RWPE2 (cell line): ENCODE data around the gene E2F8.

Source experiments
- ATAC-seq: fragments of 200-7000 bp; cut with Tn5 transposase; 3 replicates; pipeline ENCODE4 v1.9.1; 2021; ENCODE audit warnings: low read depth
- DNase-seq: peaks from one replicate; pipeline ENCODE4 v3.0.0-alpha.2; 2020; ENCODE audit warnings: low spot score
- H3K27ac ChIP-seq: fragments of 450-650 bp; 2 replicates; pipeline ENCODE4 v1.5.1; 2017; ENCODE audit warnings: mild to moderate bottlenecking; ENCODE audit not compliant: poor library complexity, severe bottlenecking
- H3K27me3 ChIP-seq: fragments of 250-450 bp; sonication (Bioruptor Pico); 2 replicates; pipeline ENCODE4 v1.5.1; 2021; ENCODE audit warnings: mild to moderate bottlenecking, moderate library complexity; ENCODE audit not compliant: insufficient read depth, poor library complexity, severe bottlenecking
- H3K36me3 ChIP-seq: fragments of 250-450 bp; sonication (Bioruptor Pico); 2 replicates; pipeline ENCODE4 v1.5.1; 2020; ENCODE audit warnings: low read depth, mild to moderate bottlenecking, moderate library complexity
- H3K4me1 ChIP-seq: fragments of 250-450 bp; sonication (Bioruptor Pico); 2 replicates; pipeline ENCODE4 v1.5.1; 2021; ENCODE audit warnings: mild to moderate bottlenecking, moderate library complexity; ENCODE audit not compliant: insufficient read depth, poor library complexity, severe bottlenecking
- H3K4me3 ChIP-seq: fragments of 250-450 bp; sonication (Bioruptor Pico); 2 replicates; pipeline ENCODE4 v1.5.1; 2021; ENCODE audit warnings: mild to moderate bottlenecking, moderate library complexity; ENCODE audit not compliant: severe bottlenecking
- H3K9me3 ChIP-seq: fragments of 250-450 bp; sonication (Bioruptor Pico); 2 replicates; pipeline ENCODE4 v1.5.1; 2021; ENCODE audit warnings: mild to moderate bottlenecking, moderate library complexity; ENCODE audit not compliant: severe bottlenecking
- CTCF ChIP-seq: fragments of 450-650 bp; IDR thresholded peaks from one replicate; pipeline ENCODE4 v1.5.1; 2017; ENCODE audit warnings: mild to moderate bottlenecking, moderate library complexity; ENCODE audit not compliant: poor library complexity, severe bottlenecking

E2F8 gene

GRCh38 chr11:19284881-19285280, 44.1 kb upstream of the E2F8 start:
- H3K27me3 ChIP-seq: no peaks in the 10 kb centered on the region
- H3K4me1 ChIP-seq: no peaks in the 10 kb centered on the region
- DNase-seq (no peak), ATAC-seq (no peak)
- H3K9me3 ChIP-seq: no peaks in the 10 kb centered on the region
- no peak overlapping the region for H3K4me3 ChIP-seq
- no peaks in the 10 kb centered on the region for H3K36me3 ChIP-seq
- H3K27ac ChIP-seq: no peak overlapping the region
- TF ChIP-seq CTCF: no peak

- no peak for DNase-seq
- no peak overlapping the region for H3K27ac ChIP-seq
These were observed 43.2 kb upstream of the E2F8 start for GRCh38 chr11:19283991-19284390.

GRCh38 chr11:19281555-19281954, 40.8 kb upstream of the E2F8 start:
- H3K27ac ChIP-seq: no peak overlapping the region
- TF ChIP-seq CTCF: no peak
- H3K4me1 ChIP-seq: peaks cover 15% of the 10 kb centered on the region
- H3K4me3 ChIP-seq: no peak overlapping the region
- H3K9me3 ChIP-seq: no peaks in the 10 kb centered on the region
- H3K36me3 ChIP-seq: no peaks in the 10 kb centered on the region
- no peaks in the 10 kb centered on the region for H3K27me3 ChIP-seq
- ATAC-seq: no peak
- no peak for DNase-seq

More at GRCh38 chr11:19283991-19284390, 43.2 kb upstream of the E2F8 start:
- H3K36me3 ChIP-seq: no peaks in the 10 kb centered on the region
- no peaks in the 10 kb centered on the region for H3K27me3 ChIP-seq
- H3K4me3 ChIP-seq: no peak overlapping the region
- no peak for TF ChIP-seq CTCF
- ATAC-seq: no peak
- no peaks in the 10 kb centered on the region for H3K9me3 ChIP-seq
- H3K4me1 ChIP-seq: no peaks in the 10 kb centered on the region

- peaks cover 20% of the 10 kb centered on the region for H3K4me1 ChIP-seq
- no peak overlapping the region for H3K27ac ChIP-seq
- no peak for ATAC-seq
- no peaks in the 10 kb centered on the region for H3K9me3 ChIP-seq
- no peaks in the 10 kb centered on the region for H3K27me3 ChIP-seq
- H3K4me3 ChIP-seq: no peak overlapping the region
- no peak for TF ChIP-seq CTCF
- no peak for DNase-seq
- H3K36me3 ChIP-seq: no peaks in the 10 kb centered on the region
These were observed 40.3 kb upstream of the E2F8 start for GRCh38 chr11:19281041-19281440.

- Histone ChIP-seq H3K36me3 (no peaks in the 10 kb centered on the region), H3K4me1 (peaks cover 28% of the 10 kb centered on the region), H3K27ac (no peak overlapping the region), H3K4me3 (no peak overlapping the region), H3K27me3 (no peaks in the 10 kb centered on the region), H3K9me3 (no peaks in the 10 kb centered on the region)
- ATAC-seq (no peak), DNase-seq (no peak)
- no peak for TF ChIP-seq CTCF
These were observed 38.7 kb upstream of the E2F8 start for GRCh38 chr11:19279451-19279850.
